Measurements from ENCODE around the gene AGBL4. TPM values are rescaled to one million over a fixed set of nuclear protein-coding genes. Genes with fewer than 3 reads are reported as not detected.
"Not testable (repeated sequence)": the region's sequence is repeated elsewhere in the genome, so short reads cannot be mapped to it uniquely, and the experiment has no call there.

The AGBL4 gene
- total RNA-seq, 5 donors from 2014 or later (not counting 1 experiment from before 2014, with no cell fraction given) = 0.58 TPM; not detected in 4

DNA sequence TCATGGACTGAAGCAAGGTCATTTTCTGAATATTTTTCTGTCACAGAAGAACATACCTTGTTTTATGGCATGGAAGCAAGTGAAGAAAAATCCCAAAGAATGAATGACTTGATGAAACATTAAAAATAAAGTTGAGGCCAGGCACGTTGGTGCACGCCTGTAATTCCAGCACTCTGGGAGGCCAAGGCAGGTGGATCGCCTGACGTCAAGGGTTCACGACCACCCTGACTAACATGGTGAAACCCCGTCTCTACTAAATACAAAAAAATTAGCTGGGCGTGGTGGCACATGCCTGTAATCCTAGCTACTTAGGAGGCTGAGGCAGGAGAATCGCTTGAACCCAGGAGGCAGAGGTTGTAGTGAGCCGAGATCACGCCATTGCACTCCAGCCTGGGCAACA lies 1020.8 kb downstream of the AGBL4 start:
- H3K4me3 Mint-ChIP-seq; H3K36me3 Mint-ChIP-seq; POLR2A ChIA-PET; CTCF ChIA-PET; H3K4me3 ChIP-seq (ENCODE audit: control insufficient read depth in 1 of 2, extremely low read depth in 1 of 2, low read length in 1 of 2); H3K27me3 Mint-ChIP-seq; ATAC-seq (replicated peaks in 1 of 4); H3K9me3 Mint-ChIP-seq; H3K27ac ChIP-seq (ENCODE audit: low read length); H3K9me3 ChIP-seq; H3K27me3 ChIP-seq (replicated peaks in 1 of 2; ENCODE audit: control insufficient read depth in 2 of 2, extremely low read depth in 1 of 2, insufficient read depth in 2 of 2, low read length in 1 of 2); H3K36me3 ChIP-seq (ENCODE audit: control insufficient read depth in 2 of 2, extremely low read depth in 1 of 2, insufficient read depth in 1 of 2, low read length in 1 of 2); H3K4me1 ChIP-seq (ENCODE audit: control insufficient read depth in 1 of 2, extremely low read depth in 1 of 2, insufficient read depth in 2 of 2, low read length in 2 of 2); H3K4me1 Mint-ChIP-seq; H3K27ac Mint-ChIP-seq; DNase-seq: not testable (repeated sequence)
- WGBS (ENCODE audit: insufficient coverage) = 75% methylated on average over 2 of the region's 10 CpGs

DNA sequence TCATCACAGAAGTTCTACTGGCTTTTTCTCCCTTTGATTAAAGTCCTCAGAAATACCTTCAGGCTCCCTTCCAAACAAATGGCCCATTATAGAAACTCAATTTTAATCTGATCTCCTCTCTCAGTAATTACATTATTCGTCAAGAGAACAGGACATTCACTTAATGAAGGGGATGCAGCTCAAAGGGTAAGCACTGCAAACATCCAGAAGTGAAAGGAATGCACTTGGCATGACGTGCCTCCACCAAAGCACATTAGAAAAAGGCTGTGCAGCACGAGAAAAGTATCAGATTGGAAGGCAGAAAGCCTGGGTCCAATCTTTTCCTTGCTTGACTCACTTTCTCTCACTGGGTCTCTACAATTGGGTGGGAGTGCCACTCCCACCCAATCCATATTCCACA lies 1024.4 kb downstream of the AGBL4 start:
- H3K27me3 Mint-ChIP-seq = peaks cover 0 to 4% of the 10 kb centered on the region in 2 donors
- H3K36me3 Mint-ChIP-seq = no peaks in the 10 kb centered on the region
- Histone ChIP-seq H3K36me3 (ENCODE audit: control insufficient read depth in 2 of 2, extremely low read depth in 1 of 2, insufficient read depth in 1 of 2, low read length in 1 of 2) (no peaks in the 10 kb centered on the region), H3K9me3 (no peaks in the 10 kb centered on the region), H3K27ac (ENCODE audit: low read length) (no peak overlapping the region), H3K4me3 (ENCODE audit: control insufficient read depth in 1 of 2, extremely low read depth in 1 of 2, low read length in 1 of 2) (no peak overlapping the region), H3K27me3 (replicated peaks in 1 of 2; ENCODE audit: control insufficient read depth in 2 of 2, extremely low read depth in 1 of 2, insufficient read depth in 2 of 2, low read length in 1 of 2) (no peaks in the 10 kb centered on the region), H3K4me1 (ENCODE audit: control insufficient read depth in 1 of 2, extremely low read depth in 1 of 2, insufficient read depth in 2 of 2, low read length in 2 of 2) (no peaks in the 10 kb centered on the region)
- no peak overlapping the region for H3K27ac Mint-ChIP-seq
- 20% methylated on average over 3 of the region's 3 CpGs for WGBS (ENCODE audit: insufficient coverage)
- no peaks in the 10 kb centered on the region for H3K4me1 Mint-ChIP-seq
- ATAC-seq (replicated peaks in 1 of 4) = no peak
- ChIA-PET POLR2A (no interaction called here), CTCF (no interaction called here)
- peaks cover 0 to 8% (median 2%) of the 10 kb centered on the region in 3 donors for H3K9me3 Mint-ChIP-seq
- DNase-seq = no peak
- H3K4me3 Mint-ChIP-seq = no peak overlapping the region

DNA sequence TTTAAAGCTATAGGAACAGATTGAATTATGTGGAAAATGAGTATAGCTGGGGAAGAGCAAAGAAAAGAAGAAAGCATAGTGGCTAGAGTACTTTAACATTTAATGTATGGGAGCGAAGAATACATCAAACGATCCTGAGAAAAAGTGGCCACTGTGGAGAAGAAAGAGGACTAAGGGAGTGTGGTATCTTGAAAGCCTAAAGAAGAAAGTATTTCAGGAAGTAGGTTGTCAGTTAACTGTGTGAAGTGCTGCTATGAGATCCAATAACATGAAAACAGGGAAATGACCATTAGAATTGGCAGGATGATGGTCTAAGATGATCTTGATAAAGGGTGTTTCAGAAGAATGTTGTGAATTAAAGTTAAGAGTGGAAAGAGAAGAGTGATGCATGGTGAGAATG lies 1027.4 kb downstream of the AGBL4 start:
- no peaks in the 10 kb centered on the region for H3K36me3 ChIP-seq (ENCODE audit: control insufficient read depth in 2 of 2, extremely low read depth in 1 of 2, insufficient read depth in 1 of 2, low read length in 1 of 2)
- H3K27ac ChIP-seq (ENCODE audit: low read length) = no peak overlapping the region
- CTCF ChIA-PET = no interaction called here
- no peak for ATAC-seq (replicated peaks in 1 of 4)
- DNase-seq = no peak
- WGBS (ENCODE audit: insufficient coverage) = 92% methylated on average over 2 of the region's 2 CpGs
- no peaks in the 10 kb centered on the region for H3K9me3 ChIP-seq
- Mint-ChIP-seq H3K4me1 (no peaks in the 10 kb centered on the region), H3K4me3 (no peak overlapping the region), H3K36me3 (no peaks in the 10 kb centered on the region), H3K27ac (no peak overlapping the region), H3K9me3 (peaks cover 3 to 12% (median 5%) of the 10 kb centered on the region in 3 donors), H3K27me3 (peaks cover 0 to 4% of the 10 kb centered on the region in 2 donors)
- no peaks in the 10 kb centered on the region for H3K4me1 ChIP-seq (ENCODE audit: control insufficient read depth in 1 of 2, extremely low read depth in 1 of 2, insufficient read depth in 2 of 2, low read length in 2 of 2)
- POLR2A ChIA-PET = no interaction called here
- H3K27me3 ChIP-seq (replicated peaks in 1 of 2; ENCODE audit: control insufficient read depth in 2 of 2, extremely low read depth in 1 of 2, insufficient read depth in 2 of 2, low read length in 1 of 2) = no peaks in the 10 kb centered on the region
- no peak overlapping the region for H3K4me3 ChIP-seq (ENCODE audit: control insufficient read depth in 1 of 2, extremely low read depth in 1 of 2, low read length in 1 of 2)

DNA sequence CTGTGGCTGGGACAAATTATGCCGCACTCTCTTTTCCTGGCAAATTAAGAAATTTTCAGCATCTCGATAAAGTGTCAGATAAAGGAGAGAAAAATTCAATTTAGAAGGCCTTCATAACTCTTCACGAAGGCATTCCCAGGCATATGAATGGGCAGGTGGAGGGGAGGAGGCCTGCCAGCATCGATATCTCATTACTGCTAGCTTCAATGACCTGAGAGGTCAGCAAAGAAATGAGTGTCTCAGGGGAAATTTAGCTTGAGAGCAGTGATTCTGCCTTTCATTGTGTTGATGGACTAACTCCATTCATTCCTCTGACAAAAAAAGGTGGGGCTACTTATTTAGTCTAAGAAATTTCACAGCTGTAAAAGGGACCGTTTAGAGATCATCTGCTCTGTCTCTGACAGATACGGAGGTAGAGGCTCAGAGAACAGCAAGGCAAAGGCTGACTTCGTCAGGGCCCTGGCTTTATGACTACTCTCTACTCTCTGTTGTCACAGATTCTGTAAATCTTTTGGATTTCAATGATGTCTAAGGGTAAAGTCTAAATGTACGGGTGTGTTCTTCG lies 1035.0 kb downstream of the AGBL4 start:
- CTCF ChIA-PET = no interaction called here
- H3K4me1 ChIP-seq (ENCODE audit: control insufficient read depth in 1 of 2, extremely low read depth in 1 of 2, insufficient read depth in 2 of 2, low read length in 2 of 2) = no peaks in the 10 kb centered on the region
- no peaks in the 10 kb centered on the region for H3K36me3 ChIP-seq (ENCODE audit: control insufficient read depth in 2 of 2, extremely low read depth in 1 of 2, insufficient read depth in 1 of 2, low read length in 1 of 2)
- no peak overlapping the region for H3K27ac ChIP-seq (ENCODE audit: low read length)
- Mint-ChIP-seq H3K4me1 (no peaks in the 10 kb centered on the region), H3K27me3 (peaks cover 0 to 2% of the 10 kb centered on the region in 2 donors), H3K36me3 (no peaks in the 10 kb centered on the region), H3K27ac (no peak overlapping the region), H3K4me3 (no peak overlapping the region), H3K9me3 (peaks cover 10 to 26% (median 11%) of the 10 kb centered on the region in 3 donors)
- POLR2A ChIA-PET = no interaction called here
- DNase-seq = no peak
- H3K27me3 ChIP-seq (replicated peaks in 1 of 2; ENCODE audit: control insufficient read depth in 2 of 2, extremely low read depth in 1 of 2, insufficient read depth in 2 of 2, low read length in 1 of 2) = no peaks in the 10 kb centered on the region
- H3K9me3 ChIP-seq = no peaks in the 10 kb centered on the region
- no peak overlapping the region for H3K4me3 ChIP-seq (ENCODE audit: control insufficient read depth in 1 of 2, extremely low read depth in 1 of 2, low read length in 1 of 2)
- WGBS (ENCODE audit: insufficient coverage) = 68% methylated on average over 3 of the region's 9 CpGs
- ATAC-seq (replicated peaks in 1 of 4) = no peak

DNA sequence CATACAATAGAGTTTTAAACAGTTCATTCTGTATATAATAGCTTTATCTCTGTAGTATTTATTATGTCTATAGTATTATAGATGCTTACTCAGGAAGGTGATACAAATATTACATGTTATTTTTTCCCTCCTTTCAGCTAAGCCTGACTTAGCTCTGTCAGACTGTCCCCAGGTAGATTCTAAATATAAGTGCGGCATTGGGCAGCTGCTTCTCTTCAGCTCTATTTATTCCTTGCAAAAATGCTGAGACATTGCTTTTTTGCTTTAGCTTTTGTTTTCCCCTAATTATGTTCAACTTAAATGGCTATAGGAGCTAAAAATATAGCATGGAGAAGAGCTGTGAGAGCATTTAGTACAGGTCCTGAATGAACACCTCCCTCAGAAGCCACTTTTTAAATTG lies 1043.8 kb downstream of the AGBL4 start:
- H3K36me3 Mint-ChIP-seq = no peaks in the 10 kb centered on the region
- CTCF ChIA-PET = no interaction called here
- POLR2A ChIA-PET = no interaction called here
- no peaks in the 10 kb centered on the region for H3K9me3 ChIP-seq
- no peak overlapping the region for H3K4me3 ChIP-seq (ENCODE audit: control insufficient read depth in 1 of 2, extremely low read depth in 1 of 2, low read length in 1 of 2)
- peaks cover 2 to 15% (median 3%) of the 10 kb centered on the region in 3 donors for H3K9me3 Mint-ChIP-seq
- H3K27ac ChIP-seq (ENCODE audit: low read length) = no peak overlapping the region
- no peaks in the 10 kb centered on the region for H3K36me3 ChIP-seq (ENCODE audit: control insufficient read depth in 2 of 2, extremely low read depth in 1 of 2, insufficient read depth in 1 of 2, low read length in 1 of 2)
- no peaks in the 10 kb centered on the region for H3K27me3 ChIP-seq (replicated peaks in 1 of 2; ENCODE audit: control insufficient read depth in 2 of 2, extremely low read depth in 1 of 2, insufficient read depth in 2 of 2, low read length in 1 of 2)
- H3K27ac Mint-ChIP-seq = no peak overlapping the region
- no peaks in the 10 kb centered on the region for H3K4me1 Mint-ChIP-seq
- no CpG with 5 or more reads among the region's 1 CpG for WGBS (ENCODE audit: insufficient coverage)
- H3K4me3 Mint-ChIP-seq = no peak overlapping the region
- H3K27me3 Mint-ChIP-seq = peaks cover 5 to 7% of the 10 kb centered on the region in 2 donors
- ATAC-seq (replicated peaks in 1 of 4) = no peak
- no peaks in the 10 kb centered on the region for H3K4me1 ChIP-seq (ENCODE audit: control insufficient read depth in 1 of 2, extremely low read depth in 1 of 2, insufficient read depth in 2 of 2, low read length in 2 of 2)
- DNase-seq = no peak

DNA sequence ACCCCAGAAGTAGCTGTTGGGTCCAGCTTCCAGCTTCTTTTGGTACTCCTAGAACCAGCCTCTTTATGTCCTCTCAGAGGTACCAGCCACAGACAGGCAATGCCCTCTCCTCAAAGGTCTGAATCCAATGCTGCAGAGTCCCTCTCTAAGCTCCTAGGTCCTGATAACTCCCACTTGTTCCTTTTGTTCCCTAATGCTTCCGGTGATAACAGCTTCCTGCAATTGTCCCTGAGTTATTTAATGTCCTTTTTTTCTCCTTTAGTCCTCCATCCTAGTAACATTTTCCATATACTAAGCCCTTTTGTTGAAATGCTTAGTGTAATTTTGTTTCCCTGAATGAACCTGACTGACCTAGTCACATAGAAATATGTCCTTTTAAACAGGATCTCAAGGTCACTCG lies 1045.3 kb downstream of the AGBL4 start:
- DNase-seq = no peak
- Histone ChIP-seq H3K36me3 (ENCODE audit: control insufficient read depth in 2 of 2, extremely low read depth in 1 of 2, insufficient read depth in 1 of 2, low read length in 1 of 2) (no peaks in the 10 kb centered on the region), H3K9me3 (no peaks in the 10 kb centered on the region), H3K27ac (ENCODE audit: low read length) (no peak overlapping the region), H3K27me3 (replicated peaks in 1 of 2; ENCODE audit: control insufficient read depth in 2 of 2, extremely low read depth in 1 of 2, insufficient read depth in 2 of 2, low read length in 1 of 2) (no peaks in the 10 kb centered on the region), H3K4me1 (ENCODE audit: control insufficient read depth in 1 of 2, extremely low read depth in 1 of 2, insufficient read depth in 2 of 2, low read length in 2 of 2) (no peaks in the 10 kb centered on the region), H3K4me3 (ENCODE audit: control insufficient read depth in 1 of 2, extremely low read depth in 1 of 2, low read length in 1 of 2) (no peak overlapping the region)
- CTCF ChIA-PET = no interaction called here
- H3K27me3 Mint-ChIP-seq = peaks cover 4 to 7% of the 10 kb centered on the region in 2 donors
- H3K4me1 Mint-ChIP-seq = no peaks in the 10 kb centered on the region
- no peak overlapping the region for H3K27ac Mint-ChIP-seq
- ATAC-seq (replicated peaks in 1 of 4) = no peak
- POLR2A ChIA-PET = no interaction called here
- no CpG with 5 or more reads among the region's 2 CpGs for WGBS (ENCODE audit: insufficient coverage)
- H3K4me3 Mint-ChIP-seq = no peak overlapping the region
- H3K9me3 Mint-ChIP-seq = peaks cover 0 to 11% (median 3%) of the 10 kb centered on the region in 3 donors
- H3K36me3 Mint-ChIP-seq = no peaks in the 10 kb centered on the region

DNA sequence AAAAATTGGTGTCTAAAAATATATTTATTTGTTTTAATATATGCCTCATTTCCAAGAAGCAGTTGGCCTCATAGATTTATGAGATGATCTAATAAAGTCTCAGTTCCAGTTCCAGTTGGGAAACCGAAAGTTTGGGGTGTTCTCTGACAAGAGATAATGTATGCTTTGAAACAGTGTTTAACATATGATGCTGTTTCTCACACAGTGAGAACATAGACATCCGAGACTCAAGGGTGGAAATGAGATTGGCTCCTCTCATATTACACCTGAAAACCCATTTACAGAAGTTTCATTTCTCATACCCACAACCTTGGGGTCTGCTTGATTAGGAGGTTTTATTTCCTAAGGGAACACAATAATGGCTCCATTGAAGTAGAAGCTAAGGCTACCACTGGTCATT lies 1046.5 kb downstream of the AGBL4 start:
- H3K27me3 ChIP-seq (replicated peaks in 1 of 2; ENCODE audit: control insufficient read depth in 2 of 2, extremely low read depth in 1 of 2, insufficient read depth in 2 of 2, low read length in 1 of 2) = no peaks in the 10 kb centered on the region
- H3K36me3 ChIP-seq (ENCODE audit: control insufficient read depth in 2 of 2, extremely low read depth in 1 of 2, insufficient read depth in 1 of 2, low read length in 1 of 2) = no peaks in the 10 kb centered on the region
- Mint-ChIP-seq H3K27ac (no peak overlapping the region), H3K4me3 (no peak overlapping the region), H3K36me3 (no peaks in the 10 kb centered on the region), H3K9me3 (peaks cover 0 to 11% (median 3%) of the 10 kb centered on the region in 3 donors), H3K4me1 (no peaks in the 10 kb centered on the region), H3K27me3 (peaks cover 4 to 7% of the 10 kb centered on the region in 2 donors)
- no peaks in the 10 kb centered on the region for H3K4me1 ChIP-seq (ENCODE audit: control insufficient read depth in 1 of 2, extremely low read depth in 1 of 2, insufficient read depth in 2 of 2, low read length in 2 of 2)
- POLR2A ChIA-PET = no interaction called here
- WGBS (ENCODE audit: insufficient coverage) = 29% methylated on average over 1 of the region's 2 CpGs
- no peak overlapping the region for H3K4me3 ChIP-seq (ENCODE audit: control insufficient read depth in 1 of 2, extremely low read depth in 1 of 2, low read length in 1 of 2)
- no peak for ATAC-seq (replicated peaks in 1 of 4)
- H3K27ac ChIP-seq (ENCODE audit: low read length) = no peak overlapping the region
- no peaks in the 10 kb centered on the region for H3K9me3 ChIP-seq
- no peak for DNase-seq
- CTCF ChIA-PET = no interaction called here
